HG03460 (cell line): ENCODE measurements around the gene ZNF865.
A peak's percentile ranks its signal among the peaks of the same experiment; 100 is the strongest.
"Not testable (repeated sequence)": the region's sequence is repeated elsewhere in the genome, so short reads cannot be mapped to it uniquely, and the experiment has no call there.

ENCODE experiments used
- ATAC-seq: cut with Tn5 transposase; IDR thresholded peaks from one replicate; pipeline ENCODE4 v1.9.1; 2021; ENCODE audit not compliant: unreplicated experiment

The ZNF865 gene

GRCh38 chr19:55605637-55606470, at the start of gene ZNF865:
TSS of gene ZNF865 (plus strand) at chr19:55605647. CDS start at chr19:55613619, 7,972 bp downstream.
- ATAC-seq = peak; percentile 37

GRCh38 chr19:55559684-55560083, 45.8 kb upstream of the ZNF865 start:
- no peak for ATAC-seq

- no peak for ATAC-seq
These were observed 42.2 kb upstream of the ZNF865 start for GRCh38 chr19:55563261-55563690.

- ATAC-seq = no peak
These were observed 38.6 kb upstream of the ZNF865 start for GRCh38 chr19:55566823-55567222.

- no peak for ATAC-seq
These were observed 37.6 kb upstream of the ZNF865 start for GRCh38 chr19:55567708-55568328.

GRCh38 chr19:55569477-55569876, 36.0 kb upstream of the ZNF865 start:
- not testable (repeated sequence) for ATAC-seq

- not testable (repeated sequence) for ATAC-seq
These were observed 31.5 kb upstream of the ZNF865 start for GRCh38 chr19:55573929-55574328.

GRCh38 chr19:55576746-55577145, 28.7 kb upstream of the ZNF865 start:
- no peak for ATAC-seq

GRCh38 chr19:55578031-55578760, 27.3 kb upstream of the ZNF865 start:
- ATAC-seq = no peak

GRCh38 chr19:55578761-55579747, 26.4 kb upstream of the ZNF865 start:
- ATAC-seq = no peak

- no peak for ATAC-seq
These were observed 25.5 kb upstream of the ZNF865 start for GRCh38 chr19:55579766-55580621.

GRCh38 chr19:55580628-55581144, 24.8 kb upstream of the ZNF865 start, which contains the start of gene ZNF579:
TSS of gene ZNF579 (minus strand) at chr19:55580848. CDS start at chr19:55579639, 1,209 bp downstream.
- no peak for ATAC-seq

GRCh38 chr19:55581145-55581822, 24.2 kb upstream of the ZNF865 start:
- ATAC-seq = no peak

GRCh38 chr19:55581823-55582223, 23.6 kb upstream of the ZNF865 start:
- ATAC-seq = no peak

GRCh38 chr19:55582284-55582683, 23.2 kb upstream of the ZNF865 start:
- ATAC-seq = not testable (repeated sequence)

- ATAC-seq = not testable (repeated sequence)
These were observed 21.6 kb upstream of the ZNF865 start for GRCh38 chr19:55583897-55584296.

- ATAC-seq = no peak
These were observed 20.6 kb upstream of the ZNF865 start for GRCh38 chr19:55584871-55585270.

GRCh38 chr19:55585658-55586339, 19.6 kb upstream of the ZNF865 start:
- no peak for ATAC-seq
